Measurements from ENCODE around the gene PARP4. TPM values are rescaled to one million over a fixed set of nuclear protein-coding genes. Genes with fewer than 3 reads are reported as not detected.
"Not testable (repeated sequence)": the region's sequence is repeated elsewhere in the genome, so short reads cannot be mapped to it uniquely, and the experiment has no call there.

PARP4 gene
- total RNA-seq, 1 experiment from 2014 or later = 57.7 TPM

DNA sequence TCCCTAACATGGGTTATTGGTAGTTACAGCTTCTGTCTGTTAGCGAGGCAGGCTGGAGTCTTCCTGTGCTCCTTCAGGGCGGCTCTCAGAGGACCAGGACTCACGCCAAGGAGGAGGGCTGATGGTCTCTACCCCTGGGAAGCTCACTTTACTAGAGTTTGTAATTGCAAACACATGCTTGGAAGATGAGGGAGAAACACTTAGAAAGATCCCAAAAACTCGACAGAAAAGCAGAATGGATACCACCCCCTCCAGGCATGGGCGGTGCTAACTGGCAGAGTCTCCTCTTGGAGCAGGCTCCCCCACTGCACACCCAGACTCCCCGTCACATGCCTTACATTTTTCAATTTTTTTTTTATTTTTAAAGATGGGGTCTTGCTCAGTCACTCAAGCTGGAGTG lies 62.0 kb downstream of the PARP4 start:
- DNase-seq (ENCODE audit: low read depth) = no peak

DNA sequence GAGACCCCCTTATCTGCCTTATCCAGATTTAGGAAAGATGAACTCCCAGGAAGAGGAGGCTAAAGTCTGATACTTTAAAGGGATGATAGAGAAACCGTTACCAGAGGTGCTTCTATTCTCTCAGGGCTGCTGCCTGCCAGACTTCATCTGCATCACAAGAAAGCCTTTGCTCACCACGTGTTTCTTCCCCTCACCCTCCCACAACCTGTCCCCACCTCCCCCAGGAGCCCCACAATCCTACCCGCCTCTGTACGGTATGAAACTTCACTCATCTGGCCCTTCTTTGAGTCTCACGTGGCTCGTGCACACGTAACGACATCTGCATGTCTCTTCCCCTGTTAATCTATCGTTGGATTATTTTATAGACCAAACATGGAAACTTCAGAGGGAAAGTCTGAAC lies 67.7 kb downstream of the PARP4 start:
- not testable (repeated sequence) for DNase-seq (ENCODE audit: low read depth)

- no peak for DNase-seq (ENCODE audit: low read depth)
These were observed 69.2 kb downstream of the PARP4 start for GRCh38 chr13:24443366-24443765.

DNA sequence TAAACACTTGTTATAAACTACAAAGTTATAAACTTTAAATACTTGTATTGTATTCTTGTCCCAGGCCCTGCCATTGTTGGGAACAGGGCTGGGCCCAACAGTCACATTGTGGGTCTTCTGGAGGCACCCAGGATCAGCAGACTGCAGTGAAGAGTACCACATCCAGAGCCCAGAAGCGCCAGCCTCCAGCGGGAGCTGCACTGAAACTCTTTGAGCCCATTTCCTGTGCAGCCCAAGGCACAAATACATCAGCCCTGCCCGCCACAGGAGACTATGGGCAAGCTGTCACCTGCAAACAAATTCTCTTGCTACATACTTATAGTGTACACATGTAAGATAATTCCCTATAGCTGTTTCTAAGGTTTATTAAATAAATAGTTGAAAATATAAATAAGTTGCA lies 86.5 kb downstream of the PARP4 start:
- not testable (repeated sequence) for DNase-seq (ENCODE audit: low read depth)

GRCh38 chr13:24419668-24420067 lies 92.9 kb downstream of the PARP4 start:
- DNase-seq (ENCODE audit: low read depth) = not testable (repeated sequence)

DNA sequence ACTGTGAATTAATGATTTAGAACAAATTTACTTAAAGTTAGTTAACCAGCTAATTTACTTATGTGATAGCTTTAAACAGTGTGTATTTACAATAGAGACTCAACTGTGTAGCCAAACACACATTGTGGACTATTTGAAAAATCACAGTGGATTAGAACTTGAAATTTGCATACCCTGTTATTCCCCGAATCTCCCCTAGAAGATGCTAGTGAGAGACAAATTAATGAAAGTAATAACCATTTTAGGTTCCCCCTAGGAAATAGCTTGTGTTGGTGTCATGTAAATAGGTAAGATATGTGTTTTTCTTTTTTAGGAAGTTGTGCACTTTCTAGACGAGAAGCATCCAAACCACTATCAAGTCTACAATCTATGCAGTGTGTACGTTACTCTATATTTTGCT lies 104.7 kb downstream of the PARP4 start:
- DNase-seq (ENCODE audit: low read depth) = no peak

- no peak for DNase-seq (ENCODE audit: low read depth)
These were observed 106.1 kb downstream of the PARP4 start for GRCh38 chr13:24406524-24406923.

- DNase-seq (ENCODE audit: low read depth) = no peak
These were observed 115.8 kb downstream of the PARP4 start for GRCh38 chr13:24396821-24397220.

DNA sequence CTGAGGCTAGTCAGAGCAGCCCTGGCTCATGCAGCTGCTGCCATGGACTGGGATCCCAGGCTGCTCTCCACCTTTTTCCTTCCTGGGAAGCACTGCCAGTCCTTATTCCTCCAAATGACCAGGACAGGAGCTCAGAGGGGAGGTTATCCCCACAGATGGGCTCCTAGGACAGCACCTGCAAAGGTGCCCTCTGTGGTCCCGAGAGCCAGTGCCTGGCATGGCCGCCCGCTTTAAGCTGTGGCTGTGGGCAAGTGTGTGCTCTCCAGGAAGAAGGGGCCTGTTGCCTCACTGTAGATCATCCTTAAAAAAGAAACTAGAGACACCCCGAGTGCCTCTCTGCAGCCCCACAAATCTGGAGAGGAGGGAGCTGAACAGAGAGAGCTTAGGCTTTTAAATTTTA lies 119.6 kb downstream of the PARP4 start:
- no peak for DNase-seq (ENCODE audit: low read depth)

- not testable (repeated sequence) for DNase-seq (ENCODE audit: low read depth)
These were observed 120.6 kb downstream of the PARP4 start for GRCh38 chr13:24391771-24392683.

- not testable (repeated sequence) for DNase-seq (ENCODE audit: low read depth)
These were observed 121.8 kb downstream of the PARP4 start for GRCh38 chr13:24390795-24391194.

DNA sequence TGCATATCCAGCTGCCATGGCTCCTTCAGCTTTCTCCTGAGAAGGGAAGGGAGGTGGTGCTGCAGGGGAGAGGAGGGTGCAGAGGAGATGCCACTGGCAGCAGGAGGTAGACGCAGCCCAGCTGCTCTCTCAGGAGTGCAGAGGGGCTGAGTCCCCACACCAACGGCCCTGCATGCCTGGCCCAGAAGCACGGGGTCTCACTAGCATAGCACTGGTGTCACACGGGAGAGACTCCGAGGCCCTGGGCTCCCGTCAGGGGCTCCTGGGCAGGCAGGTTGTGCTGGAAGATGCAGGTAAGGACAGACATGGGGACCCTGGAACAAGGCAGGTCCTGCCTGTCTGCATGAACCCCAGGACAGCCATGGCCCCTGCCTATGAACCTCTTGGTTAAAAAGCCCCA lies 123.1 kb downstream of the PARP4 start:
- no peak for DNase-seq (ENCODE audit: low read depth)

DNA sequence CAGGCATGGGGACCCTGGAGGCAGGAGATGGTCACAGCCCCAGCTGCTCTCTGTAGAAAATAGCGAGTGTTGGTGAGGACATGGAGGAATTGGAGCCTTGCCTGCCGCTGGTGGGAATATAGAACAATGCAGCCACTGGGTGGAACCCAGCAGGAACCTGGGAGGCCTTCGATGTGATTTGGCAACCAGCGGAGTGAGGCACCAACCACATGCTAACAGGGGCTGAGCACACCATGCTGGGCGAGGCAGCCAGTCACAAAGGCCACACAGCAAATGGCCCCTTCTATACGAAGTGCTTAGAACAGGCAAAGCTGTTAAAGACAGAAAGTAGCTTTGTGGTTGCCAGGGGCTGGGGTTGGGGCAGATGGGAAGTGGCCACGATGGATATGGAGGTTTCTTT lies 123.8 kb downstream of the PARP4 start:
- peak; percentile 14 for DNase-seq (ENCODE audit: low read depth)

- no peak for DNase-seq (ENCODE audit: low read depth)
These were observed 125.5 kb downstream of the PARP4 start for GRCh38 chr13:24386816-24387708.

DNA sequence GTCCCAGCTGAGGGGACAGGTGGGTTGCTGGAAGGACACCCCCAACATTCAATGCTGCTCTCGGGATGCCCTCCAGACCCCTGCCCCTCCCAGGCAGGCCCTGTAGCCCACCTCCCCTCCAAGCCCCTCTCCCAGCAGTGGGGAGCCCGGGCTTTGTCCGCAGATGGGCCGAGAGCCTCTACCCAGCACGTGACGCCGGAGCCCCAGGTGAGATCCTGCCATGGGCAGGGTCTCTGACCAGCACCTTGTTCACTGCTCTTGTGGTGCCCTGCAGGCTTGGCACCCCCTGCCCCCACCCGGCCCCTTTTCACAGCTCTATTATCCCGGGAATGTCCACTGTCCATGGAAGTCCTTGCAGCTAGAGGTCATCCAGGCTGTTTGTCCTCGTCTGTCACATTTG lies 126.7 kb downstream of the PARP4 start:
- DNase-seq (ENCODE audit: low read depth) = no peak

GRCh38 chr13:24384946-24385345 lies 127.6 kb downstream of the PARP4 start:
- DNase-seq (ENCODE audit: low read depth) = not testable (repeated sequence)

- not testable (repeated sequence) for DNase-seq (ENCODE audit: low read depth)
These were observed 128.5 kb downstream of the PARP4 start for GRCh38 chr13:24384091-24384490.

GRCh38 chr13:24381541-24382265 lies 130.9 kb downstream of the PARP4 start:
- DNase-seq (ENCODE audit: low read depth) = peak; percentile 74

DNA sequence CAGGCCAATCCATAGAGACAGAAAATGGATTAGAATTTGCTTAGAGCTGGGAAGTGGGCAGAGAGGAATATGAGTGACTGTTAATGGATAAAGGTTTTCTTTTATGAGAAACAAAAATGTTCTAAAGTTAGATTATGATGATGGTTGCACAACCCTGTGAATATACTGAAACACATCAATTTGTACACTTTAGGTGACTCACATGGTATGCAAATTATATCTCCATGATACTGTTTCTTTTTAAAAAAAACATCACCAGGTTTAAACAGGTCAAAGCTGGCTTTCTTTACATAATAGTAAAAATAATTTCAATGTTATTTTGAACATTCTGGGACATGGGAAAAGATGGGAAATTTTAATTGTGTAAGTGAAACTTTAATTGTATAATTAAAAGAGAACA lies 131.7 kb downstream of the PARP4 start:
- not testable (repeated sequence) for DNase-seq (ENCODE audit: low read depth)

GRCh38 chr13:24380227-24380626 lies 132.4 kb downstream of the PARP4 start:
- not testable (repeated sequence) for DNase-seq (ENCODE audit: low read depth)

DNA sequence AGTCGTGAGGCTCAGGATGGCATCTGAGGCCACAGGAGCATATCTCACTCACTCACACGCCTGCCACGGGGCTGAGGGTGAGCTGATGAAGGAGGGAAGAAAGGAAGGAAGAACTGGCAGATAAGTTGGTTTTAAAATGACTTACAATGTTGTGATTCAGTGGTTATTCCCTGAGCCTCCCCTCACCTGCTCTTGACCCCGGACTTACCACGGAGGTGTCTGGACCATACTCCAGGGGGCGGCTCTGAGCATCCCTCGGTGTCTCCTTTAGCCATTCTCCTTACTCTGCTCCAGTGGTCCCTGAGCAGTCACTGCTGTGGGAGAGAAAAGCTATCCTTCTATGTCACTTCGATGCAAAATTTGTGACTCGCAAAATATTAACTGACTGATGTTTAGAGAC lies 141.3 kb downstream of the PARP4 start:
- DNase-seq (ENCODE audit: low read depth) = not testable (repeated sequence)

Data from RPMI7951 (cell line).